IMR-90 (cell line): ENCODE results near the gene KNCN.

Source experiments
- BHLHE40 ChIP-seq: fragments of 150-350 bp; IDR thresholded peaks from 2 replicates; pipeline ENCODE4 v1.6.1; 2016; ENCODE audit warnings: mild to moderate bottlenecking, low read depth, low read length
- CHD1 ChIP-seq: IDR thresholded peaks from 2 replicates; pipeline ENCODE4 v1.6.1; 2012; ENCODE audit warnings: low read depth, low read length, improper control_type of control experiment
- TF ChIP-seq, protein P1 (sequence below): fragments of 150-350 bp; IDR thresholded peaks from 2 replicates; pipeline ENCODE4 v1.6.1; 2017; ENCODE audit warnings: mild to moderate bottlenecking, antibody characterized with exemption, low read length, low read depth
- TF ChIP-seq, protein P2 (sequence below): conservative IDR thresholded peaks from 2 replicates; pipeline ENCODE4 v1.5.1; 2012; ENCODE audit warnings: mild to moderate bottlenecking, low read depth, low read length, improper control_type of control experiment

GRCh38 chr1:46526013-46526690 lies 25.3 kb downstream of the KNCN start:
- TF ChIP-seq CHD1 (no peak), BHLHE40 (no peak)
- TF ChIP-seq, protein P1, sequence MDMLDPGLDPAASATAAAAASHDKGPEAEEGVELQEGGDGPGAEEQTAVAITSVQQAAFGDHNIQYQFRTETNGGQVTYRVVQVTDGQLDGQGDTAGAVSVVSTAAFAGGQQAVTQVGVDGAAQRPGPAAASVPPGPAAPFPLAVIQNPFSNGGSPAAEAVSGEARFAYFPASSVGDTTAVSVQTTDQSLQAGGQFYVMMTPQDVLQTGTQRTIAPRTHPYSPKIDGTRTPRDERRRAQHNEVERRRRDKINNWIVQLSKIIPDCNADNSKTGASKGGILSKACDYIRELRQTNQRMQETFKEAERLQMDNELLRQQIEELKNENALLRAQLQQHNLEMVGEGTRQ: no peak
- TF ChIP-seq, protein P2, sequence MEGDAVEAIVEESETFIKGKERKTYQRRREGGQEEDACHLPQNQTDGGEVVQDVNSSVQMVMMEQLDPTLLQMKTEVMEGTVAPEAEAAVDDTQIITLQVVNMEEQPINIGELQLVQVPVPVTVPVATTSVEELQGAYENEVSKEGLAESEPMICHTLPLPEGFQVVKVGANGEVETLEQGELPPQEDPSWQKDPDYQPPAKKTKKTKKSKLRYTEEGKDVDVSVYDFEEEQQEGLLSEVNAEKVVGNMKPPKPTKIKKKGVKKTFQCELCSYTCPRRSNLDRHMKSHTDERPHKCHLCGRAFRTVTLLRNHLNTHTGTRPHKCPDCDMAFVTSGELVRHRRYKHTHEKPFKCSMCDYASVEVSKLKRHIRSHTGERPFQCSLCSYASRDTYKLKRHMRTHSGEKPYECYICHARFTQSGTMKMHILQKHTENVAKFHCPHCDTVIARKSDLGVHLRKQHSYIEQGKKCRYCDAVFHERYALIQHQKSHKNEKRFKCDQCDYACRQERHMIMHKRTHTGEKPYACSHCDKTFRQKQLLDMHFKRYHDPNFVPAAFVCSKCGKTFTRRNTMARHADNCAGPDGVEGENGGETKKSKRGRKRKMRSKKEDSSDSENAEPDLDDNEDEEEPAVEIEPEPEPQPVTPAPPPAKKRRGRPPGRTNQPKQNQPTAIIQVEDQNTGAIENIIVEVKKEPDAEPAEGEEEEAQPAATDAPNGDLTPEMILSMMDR: no peak
